GM18519 (cell line): ENCODE measurements around the gene H6PD.
"Not testable (repeated sequence)": the region's sequence is repeated elsewhere in the genome, so short reads cannot be mapped to it uniquely, and the experiment has no call there.

Experiments
- ATAC-seq: cut with Tn5 transposase; IDR thresholded peaks from one replicate; pipeline ENCODE4 v1.9.1; 2021; ENCODE audit warnings: mild to moderate bottlenecking, moderate library complexity; ENCODE audit not compliant: unreplicated experiment, low FRiP score

Gene H6PD

DNA sequence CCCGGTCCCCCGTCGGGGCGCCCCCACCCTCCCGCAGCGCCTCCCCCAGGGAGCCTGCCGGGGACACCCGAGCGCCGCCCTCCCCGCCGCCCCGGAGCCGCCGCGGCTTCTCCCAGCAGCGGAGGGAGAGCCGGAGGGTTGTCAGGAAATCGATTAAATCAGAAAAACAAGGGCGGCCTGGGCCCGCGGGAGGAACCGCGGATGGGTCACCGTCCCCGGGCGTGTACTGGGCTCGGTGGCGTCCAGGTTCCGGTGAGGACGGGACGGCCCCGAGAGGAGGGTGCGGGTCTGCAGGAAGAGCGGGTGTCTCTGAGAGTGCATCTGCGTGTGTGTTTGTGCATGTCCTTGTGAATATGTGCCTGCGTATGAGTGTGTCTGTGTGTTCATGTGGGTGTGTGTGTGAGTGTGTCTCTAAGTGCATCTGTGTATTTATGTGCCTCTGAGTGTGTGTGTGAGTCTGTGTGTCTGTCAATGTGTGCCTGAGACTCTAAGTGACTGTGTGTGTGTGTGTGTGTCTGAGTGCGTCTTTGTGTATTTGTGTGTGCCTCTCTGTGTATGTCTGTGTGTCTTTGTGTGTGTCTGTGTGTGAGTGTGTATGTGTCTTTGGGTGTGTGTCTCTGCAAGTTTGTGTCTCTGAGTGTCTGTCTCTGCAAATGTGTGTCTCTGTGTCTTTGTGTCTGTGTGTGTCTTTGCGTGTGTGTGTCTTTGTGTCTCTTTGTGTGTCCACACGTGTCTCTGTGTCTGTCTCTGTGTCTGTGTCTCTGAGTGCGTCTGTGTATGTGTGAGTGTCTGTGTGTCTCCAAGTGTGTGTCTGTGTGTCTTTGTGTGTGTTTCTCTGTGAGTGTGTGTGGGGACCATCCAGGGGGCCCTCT, 59.2 kb downstream of the H6PD start:
- no peak for ATAC-seq

DNA sequence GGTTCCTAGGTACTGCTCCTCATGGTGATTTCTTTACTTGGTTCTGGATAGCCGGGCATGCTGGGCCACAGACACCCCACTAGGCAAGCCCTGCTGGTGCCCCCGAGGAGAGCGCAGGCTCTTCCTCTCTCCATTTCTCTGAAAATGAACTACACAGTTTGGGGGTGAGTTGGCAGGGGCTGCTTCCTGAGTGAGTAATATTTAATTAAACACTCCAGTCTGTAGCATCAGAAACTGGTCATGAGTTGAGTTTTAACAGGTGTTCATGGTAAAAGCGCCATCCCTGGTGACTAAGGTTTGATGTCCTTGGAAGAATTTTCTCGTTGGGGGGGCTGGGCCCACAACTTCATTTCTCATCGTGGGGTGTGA, 59.8 kb downstream of the H6PD start:
- no peak for ATAC-seq

DNA sequence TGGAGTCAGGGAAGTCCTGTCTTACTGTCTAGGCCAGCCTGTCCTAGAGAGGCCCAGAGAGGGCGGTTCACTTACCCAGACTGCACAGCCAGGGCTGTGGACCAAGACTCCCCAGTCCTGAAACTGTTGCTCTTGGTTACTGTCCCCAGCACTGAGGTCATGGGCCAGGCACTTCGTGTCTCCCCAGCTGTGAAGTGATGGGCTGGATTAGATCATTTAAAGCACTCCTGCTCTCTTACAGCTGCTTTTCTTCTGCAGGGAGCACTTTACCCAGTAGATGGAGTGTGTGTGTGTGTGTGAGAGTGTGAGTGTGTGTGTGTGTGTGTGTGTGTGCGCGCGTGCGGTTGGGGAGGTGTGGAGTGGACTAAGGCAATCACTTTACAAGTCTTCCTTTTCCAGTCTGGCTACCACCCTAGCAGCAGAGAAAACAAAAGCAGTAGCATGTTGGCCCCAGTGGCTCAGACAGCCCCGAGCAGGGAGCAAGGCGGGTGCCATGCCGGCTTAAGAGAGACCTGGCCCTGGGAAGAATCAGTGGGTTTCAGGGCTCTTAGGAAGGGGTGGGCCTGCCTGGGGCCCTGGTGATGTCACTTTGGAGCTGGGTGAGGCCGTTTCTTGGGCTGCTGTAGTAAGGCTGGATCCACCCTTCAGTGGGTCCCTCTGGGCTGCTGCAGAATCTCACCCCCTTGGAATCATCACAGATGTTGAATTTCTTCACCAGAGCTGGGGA, 60.5 kb downstream of the H6PD start:
- ATAC-seq: no peak

DNA sequence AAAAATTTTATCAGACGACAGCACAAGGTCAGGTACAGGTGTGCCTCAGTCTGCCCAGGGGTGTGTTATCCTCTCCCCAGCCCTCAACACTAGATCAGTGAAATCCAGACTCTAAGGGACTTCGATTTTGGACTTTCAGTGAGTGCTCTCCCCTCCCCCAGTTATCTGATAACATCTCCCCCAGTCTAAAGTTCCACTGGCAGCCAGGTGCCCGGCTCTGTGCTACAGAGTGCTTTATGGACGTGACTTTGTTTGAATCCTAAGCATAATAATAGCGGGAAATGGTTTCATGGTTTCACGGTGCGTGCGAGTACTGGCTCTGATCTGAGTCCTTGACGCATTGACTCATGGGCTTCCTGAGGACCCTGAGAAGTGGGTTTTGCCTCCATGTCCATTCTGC, 61.3 kb downstream of the H6PD start:
- ATAC-seq: no peak

DNA sequence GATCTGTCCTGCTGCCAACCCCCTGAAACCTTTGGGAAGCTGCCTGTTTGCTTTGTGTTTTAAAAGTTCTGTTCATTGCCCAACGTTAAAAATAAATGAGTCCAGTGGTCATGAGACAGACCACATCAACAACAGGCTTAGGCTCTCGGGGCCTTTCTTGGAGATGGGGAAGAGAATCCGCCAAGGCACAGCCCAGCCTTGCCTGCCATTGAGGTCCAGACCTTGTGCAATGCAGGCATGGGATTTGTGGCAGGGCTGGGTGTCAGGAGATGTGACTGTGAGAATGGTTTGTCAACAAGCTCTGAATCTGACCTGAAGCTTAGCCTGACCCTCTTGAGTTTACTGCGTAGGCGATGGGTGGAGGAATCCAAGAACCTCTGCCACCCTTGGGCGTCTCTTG, 62.3 kb downstream of the H6PD start:
- no peak for ATAC-seq

GRCh38 chr1:9297831-9298230, 63.3 kb downstream of the H6PD start:
- no peak for ATAC-seq

- no peak for ATAC-seq
Measured at GRCh38 chr1:9298282-9298681, 63.7 kb downstream of the H6PD start.

GRCh38 chr1:9299571-9300541, 65.3 kb downstream of the H6PD start:
- ATAC-seq: not testable (repeated sequence)

GRCh38 chr1:9300573-9300972, 66.0 kb downstream of the H6PD start:
- ATAC-seq: no peak

DNA sequence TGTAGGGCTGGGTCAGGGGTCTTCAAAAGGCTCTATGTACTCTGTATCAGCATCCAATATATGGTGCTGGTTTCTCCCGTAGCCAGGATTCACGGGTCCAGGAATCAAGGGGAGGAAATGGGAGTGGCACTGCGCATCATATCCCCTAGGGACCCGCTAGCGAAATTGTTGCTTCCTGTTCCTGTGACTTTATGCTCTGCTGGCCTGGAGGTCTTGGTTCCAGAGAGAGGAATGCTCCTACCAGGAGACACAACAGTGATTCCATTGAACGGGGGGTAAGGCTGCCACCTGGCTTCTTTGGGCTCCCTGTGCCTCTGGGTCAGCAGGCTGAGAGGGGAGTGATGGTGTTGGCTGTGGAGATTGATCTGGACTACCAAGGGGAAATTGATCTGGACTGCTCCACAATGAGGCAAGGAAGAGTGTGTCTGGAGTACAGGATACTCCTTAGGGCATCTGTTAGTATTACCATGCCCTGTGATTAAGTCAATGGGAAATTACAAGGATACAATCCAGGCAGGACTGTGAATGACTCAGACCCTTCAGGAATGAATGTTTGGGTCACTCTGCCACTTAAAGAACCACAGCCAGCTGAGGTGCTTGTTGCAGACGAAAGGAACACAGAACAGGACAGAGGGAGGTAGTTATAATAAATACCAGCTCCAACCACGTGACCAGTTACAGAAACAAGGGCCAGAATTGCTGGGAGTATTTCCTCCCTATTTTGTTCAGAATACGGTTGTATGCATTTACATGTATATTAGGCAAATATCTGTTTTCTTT, 68.4 kb downstream of the H6PD start:
- no peak for ATAC-seq

- ATAC-seq: no peak
Measured at GRCh38 chr1:9303916-9304315, 69.3 kb downstream of the H6PD start.

- no peak for ATAC-seq
Measured at GRCh38 chr1:9305216-9305615, 70.6 kb downstream of the H6PD start.

DNA sequence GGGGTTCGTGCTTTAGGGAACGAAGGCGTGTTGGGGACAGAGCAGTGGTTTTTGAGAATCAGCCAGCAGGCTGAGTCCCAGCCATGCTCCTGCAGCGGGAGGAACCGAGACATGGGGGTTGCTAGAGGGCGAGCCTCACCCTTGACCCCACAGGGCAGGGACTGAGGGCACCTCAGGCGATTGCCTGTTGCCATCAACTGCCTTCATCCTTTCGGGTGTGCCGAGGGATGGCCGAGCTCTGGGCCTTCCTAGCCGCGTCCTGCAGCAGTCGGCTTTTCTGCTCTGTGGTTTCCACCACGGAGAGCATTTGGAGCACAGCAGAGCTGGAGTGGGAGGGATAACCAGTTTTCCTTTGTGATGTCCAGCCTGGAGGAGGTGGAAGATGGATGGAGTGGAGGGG, 71.4 kb downstream of the H6PD start:
- ATAC-seq: no peak

DNA sequence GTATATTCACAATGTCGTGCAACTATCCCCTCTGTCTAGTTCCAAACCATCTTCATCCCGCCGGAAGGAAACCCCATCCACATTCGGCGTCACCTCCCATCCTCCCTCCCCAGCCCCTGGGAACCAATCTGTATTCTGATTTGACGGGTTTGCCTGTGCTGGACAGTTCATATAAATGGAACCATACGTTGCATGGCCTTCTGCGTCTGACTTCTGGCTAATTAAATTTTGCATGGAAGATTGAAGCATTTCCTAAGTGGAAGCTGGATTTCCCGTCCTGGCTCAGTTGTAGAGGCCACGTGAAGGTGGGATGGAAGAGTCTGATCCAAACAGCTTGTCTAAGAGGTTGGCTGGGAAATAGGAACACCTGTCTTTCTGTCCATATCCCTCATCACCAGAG, 72.7 kb downstream of the H6PD start:
- ATAC-seq: no peak

DNA sequence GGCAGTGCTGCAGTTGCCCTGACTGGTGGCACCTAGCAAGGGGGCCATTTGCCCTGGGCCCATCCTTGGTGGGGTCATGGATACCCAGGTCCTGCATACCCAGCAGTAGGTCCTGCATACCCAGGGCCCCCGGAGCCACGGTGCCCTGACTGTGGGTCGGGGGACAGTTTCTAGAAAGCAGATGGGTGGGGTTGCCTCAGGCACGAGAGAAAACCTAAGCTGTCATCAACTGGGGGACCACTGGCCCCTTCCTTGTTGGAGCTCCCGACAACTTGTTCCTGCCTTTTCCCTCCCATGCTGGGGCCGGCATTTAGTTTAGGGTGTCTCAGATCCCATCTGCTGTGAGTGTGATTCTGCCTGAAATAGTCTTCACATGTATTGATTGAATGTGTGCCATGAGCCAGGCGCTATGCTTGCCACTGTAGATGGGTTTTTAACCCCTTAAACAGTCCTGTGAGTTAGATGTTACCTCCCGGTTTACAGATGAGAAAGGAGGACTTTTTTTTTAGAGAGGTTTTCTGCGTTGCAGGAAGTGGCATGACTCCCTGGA, 73.7 kb downstream of the H6PD start:
- ATAC-seq: no peak

- no peak for ATAC-seq
Measured at GRCh38 chr1:9309080-9309479, 74.5 kb downstream of the H6PD start.

GRCh38 chr1:9309991-9310390, 75.4 kb downstream of the H6PD start:
- no peak for ATAC-seq

DNA sequence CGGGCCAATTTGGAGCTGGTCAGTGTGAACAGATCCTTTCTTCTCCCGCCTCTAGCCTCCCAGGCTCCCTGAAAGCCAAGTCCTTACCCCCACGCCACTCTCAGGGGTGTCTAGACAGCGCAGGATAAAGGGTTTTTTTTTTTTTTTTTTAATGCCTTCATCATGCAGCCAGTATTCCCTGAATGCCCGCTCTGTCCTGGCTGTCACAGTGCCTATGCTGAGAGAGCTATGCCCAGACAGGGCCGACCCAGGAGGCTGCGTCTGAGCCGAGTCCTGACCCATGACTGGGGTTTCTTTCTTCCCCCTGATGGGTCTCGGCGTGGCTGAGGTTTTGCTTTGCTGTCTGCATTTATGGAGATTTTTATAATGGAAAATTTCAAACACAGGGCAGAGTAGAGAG, 76.5 kb downstream of the H6PD start:
- ATAC-seq: no peak

- ATAC-seq: no peak
Measured at GRCh38 chr1:9311479-9311878, 76.9 kb downstream of the H6PD start.
